Measurements from ENCODE around the gene ATP6V1D. TPM values are rescaled to one million over a fixed set of nuclear protein-coding genes. Genes with fewer than 3 reads are reported as not detected.
A peak's percentile ranks its signal among the peaks of the same experiment; 100 is the strongest.

The ATP6V1D gene
- total and polyA plus RNA-seq, 9 of the 15 experiments (the other 6 are each of a cell fraction or from before 2014, with no cell fraction given), result 35.5 to 91.0 (median 50.0) TPM

GRCh38 chr14:67391268-67391667 is 31.7 kb upstream of the ATP6V1D start (continued):
- TF ChIP-seq ZNF592 (IDR thresholded peaks at IDR 0.05) (0 out of 2 replicates have a peak, but pooled peaks have one; percentile 42), ZNF407 (IDR thresholded peaks at IDR 0.05; ENCODE audit: low read depth) (no peak), SMC3 (conservative IDR thresholded peaks at IDR 0.05; ENCODE audit: insufficient read depth, low read depth, low read length) (no peak), SMARCA5 (IDR thresholded peaks at IDR 0.05) (no peak), RFX7 (CRISPR knock-in tag; IDR thresholded peaks at IDR 0.05) (no peak), MAFG (tag; conservative IDR thresholded peaks at IDR 0.05) (no peak), HDAC3 (IDR thresholded peaks at IDR 0.05; ENCODE audit: borderline replicate concordance, partially characterized antibody) (no peak), MBD1 (CRISPR knock-in tag; IDR thresholded peaks at IDR 0.05) (no peak), ZNF655 (CRISPR knock-in tag; IDR thresholded peaks at IDR 0.05) (no peak)

Measured in K562 (cell line).